Measurements from ENCODE around the gene WDR72. TPM values are rescaled to one million over a fixed set of nuclear protein-coding genes. Genes with fewer than 3 reads are reported as not detected.

The WDR72 gene
- total and polyA plus RNA-seq, 2 donors (not counting 1 experiment from before 2014, with no cell fraction given) = not detected

DNA sequence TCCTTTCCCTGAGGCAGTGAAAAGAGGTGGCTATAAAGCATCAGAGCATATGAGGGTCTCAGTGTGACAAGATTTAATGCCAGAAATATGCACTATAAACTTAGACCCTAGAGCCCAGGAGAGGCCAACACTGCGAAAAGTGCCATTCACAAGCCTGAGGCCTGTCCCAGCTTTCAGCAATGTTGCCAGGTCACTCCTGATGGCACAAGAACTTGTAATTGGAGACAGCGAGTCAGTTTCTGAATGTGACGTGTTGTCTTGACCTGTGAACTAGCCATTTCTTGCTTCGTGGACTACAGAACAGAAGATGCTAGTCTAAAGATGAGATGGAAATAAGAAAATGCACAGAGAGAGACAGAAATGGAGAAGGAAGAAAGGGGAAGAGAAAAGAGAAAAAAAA lies 87.9 kb downstream of the WDR72 start:
- ATAC-seq (ENCODE audit: low read depth) (no peak), DNase-seq (no peak)
- Histone ChIP-seq H3K4me3 (ENCODE audit: control extremely low read depth in 1 of 5, extremely low read depth in 1 of 5, insufficient read depth in 1 of 5, low read depth in 2 of 5, low read length in 4 of 5) (no peak overlapping the region), H3K27me3 (replicated peaks in 1 of 4; ENCODE audit: control extremely low read depth in 1 of 4, control insufficient read depth in 3 of 4, insufficient read depth in 4 of 4, low read length in 3 of 4) (peaks cover 0 to 3% (median 0%) of the 10 kb centered on the region in 4 experiments), H3K79me2 (ENCODE audit: control insufficient read depth, insufficient read depth, low read length) (no peaks in the 10 kb centered on the region), H3K36me3 (replicated peaks in 1 of 2; ENCODE audit: control extremely low read depth in 1 of 2, control insufficient read depth in 1 of 2, extremely low read depth in 1 of 2, insufficient read depth in 2 of 2, low read length in 1 of 2) (no peaks in the 10 kb centered on the region), H3K9me3 (ENCODE audit: control extremely low read depth in 1 of 3, control insufficient read depth in 2 of 3, insufficient read depth in 1 of 3, low read length in 2 of 3) (no peaks in the 10 kb centered on the region), H2AFZ (ENCODE audit: insufficient read depth, low read depth, low read length, poor library complexity, severe bottlenecking) (no peak overlapping the region), H3K4me2 (replicated peaks; ENCODE audit: low read depth, low read length, poor library complexity, severe bottlenecking) (no peak overlapping the region), H3K9ac (ENCODE audit: low read length) (no peak overlapping the region), H3K27ac (ENCODE audit: low read length in 2 of 2) (no peak overlapping the region), H3K4me1 (ENCODE audit: control insufficient read depth in 2 of 2, insufficient read depth in 2 of 2, low read length in 2 of 2) (no peaks in the 10 kb centered on the region), H4K20me1 (ENCODE audit: control insufficient read depth, insufficient read depth, low read length, poor library complexity, severe bottlenecking) (no peaks in the 10 kb centered on the region)
- ChIA-PET POLR2A (no interaction called here), CTCF (no interaction called here)
- Mint-ChIP-seq H3K9me3 (ENCODE audit: insufficient read depth) (no peaks in the 10 kb centered on the region), H3K4me1 (no peaks in the 10 kb centered on the region), H3K27me3 (no peaks in the 10 kb centered on the region), H3K4me3 (no peak overlapping the region), H3K27ac (no peak overlapping the region)
- TF ChIP-seq CTCF (IDR thresholded peaks at IDR 0.05) (no peak), EZH2 (IDR thresholded peaks at IDR 0.05; ENCODE audit: borderline replicate concordance, insufficient read depth, low read depth, low read length, poor library complexity, severe bottlenecking) (no peak)
- intact Hi-C loops (cut with micrococcal nuclease) = no loop called here
- WGBS (ENCODE audit: insufficient coverage) = 82% methylated on average over 4 of the region's 4 CpGs

DNA sequence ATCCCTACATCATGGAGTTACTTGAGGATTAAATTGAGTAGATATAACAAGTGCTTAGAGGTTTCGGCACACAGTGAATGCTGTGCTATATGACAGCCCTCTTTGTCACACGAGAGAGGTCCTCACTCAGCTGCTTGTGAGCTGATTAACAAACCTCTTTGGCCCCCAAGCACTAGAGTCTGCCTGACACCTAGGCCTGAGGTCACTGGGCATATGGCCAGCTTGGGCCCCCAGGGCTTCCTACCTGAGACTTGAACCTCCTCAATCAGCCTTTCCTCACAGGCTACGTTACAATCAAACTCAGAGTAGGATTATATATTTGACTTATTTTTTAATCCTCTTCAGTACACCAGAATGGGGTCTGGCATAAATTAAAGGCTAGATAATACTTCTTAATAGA lies 88.8 kb downstream of the WDR72 start:
- DNase-seq (no peak), ATAC-seq (ENCODE audit: low read depth) (no peak)
- Mint-ChIP-seq H3K27me3 (no peaks in the 10 kb centered on the region), H3K4me1 (no peaks in the 10 kb centered on the region), H3K4me3 (no peak overlapping the region), H3K27ac (no peak overlapping the region), H3K9me3 (ENCODE audit: insufficient read depth) (no peaks in the 10 kb centered on the region)
- Histone ChIP-seq H3K4me2 (replicated peaks; ENCODE audit: low read depth, low read length, poor library complexity, severe bottlenecking) (no peak overlapping the region), H3K36me3 (replicated peaks in 1 of 2; ENCODE audit: control extremely low read depth in 1 of 2, control insufficient read depth in 1 of 2, extremely low read depth in 1 of 2, insufficient read depth in 2 of 2, low read length in 1 of 2) (no peaks in the 10 kb centered on the region), H2AFZ (ENCODE audit: insufficient read depth, low read depth, low read length, poor library complexity, severe bottlenecking) (no peak overlapping the region), H3K4me1 (ENCODE audit: control insufficient read depth in 2 of 2, insufficient read depth in 2 of 2, low read length in 2 of 2) (no peaks in the 10 kb centered on the region), H3K9ac (ENCODE audit: low read length) (no peak overlapping the region), H3K79me2 (ENCODE audit: control insufficient read depth, insufficient read depth, low read length) (no peaks in the 10 kb centered on the region), H3K27me3 (replicated peaks in 1 of 4; ENCODE audit: control extremely low read depth in 1 of 4, control insufficient read depth in 3 of 4, insufficient read depth in 4 of 4, low read length in 3 of 4) (peaks cover 0 to 3% (median 0%) of the 10 kb centered on the region in 4 experiments), H4K20me1 (ENCODE audit: control insufficient read depth, insufficient read depth, low read length, poor library complexity, severe bottlenecking) (no peaks in the 10 kb centered on the region), H3K27ac (ENCODE audit: low read length in 2 of 2) (no peak overlapping the region), H3K4me3 (ENCODE audit: control extremely low read depth in 1 of 5, extremely low read depth in 1 of 5, insufficient read depth in 1 of 5, low read depth in 2 of 5, low read length in 4 of 5) (no peak overlapping the region), H3K9me3 (ENCODE audit: control extremely low read depth in 1 of 3, control insufficient read depth in 2 of 3, insufficient read depth in 1 of 3, low read length in 2 of 3) (no peaks in the 10 kb centered on the region)
- WGBS (ENCODE audit: insufficient coverage) = 89% methylated on average over 2 of the region's 3 CpGs
- no peak for TF ChIP-seq CTCF (IDR thresholded peaks at IDR 0.05)
- no peak for TF ChIP-seq EZH2 (IDR thresholded peaks at IDR 0.05; ENCODE audit: borderline replicate concordance, insufficient read depth, low read depth, low read length, poor library complexity, severe bottlenecking)
- POLR2A ChIA-PET = no interaction called here
- intact Hi-C loops (cut with micrococcal nuclease) = no loop called here
- CTCF ChIA-PET = no interaction called here

All from B cell (primary cell).